ENCODE results near the gene TNS1.

The TNS1 gene

DNA sequence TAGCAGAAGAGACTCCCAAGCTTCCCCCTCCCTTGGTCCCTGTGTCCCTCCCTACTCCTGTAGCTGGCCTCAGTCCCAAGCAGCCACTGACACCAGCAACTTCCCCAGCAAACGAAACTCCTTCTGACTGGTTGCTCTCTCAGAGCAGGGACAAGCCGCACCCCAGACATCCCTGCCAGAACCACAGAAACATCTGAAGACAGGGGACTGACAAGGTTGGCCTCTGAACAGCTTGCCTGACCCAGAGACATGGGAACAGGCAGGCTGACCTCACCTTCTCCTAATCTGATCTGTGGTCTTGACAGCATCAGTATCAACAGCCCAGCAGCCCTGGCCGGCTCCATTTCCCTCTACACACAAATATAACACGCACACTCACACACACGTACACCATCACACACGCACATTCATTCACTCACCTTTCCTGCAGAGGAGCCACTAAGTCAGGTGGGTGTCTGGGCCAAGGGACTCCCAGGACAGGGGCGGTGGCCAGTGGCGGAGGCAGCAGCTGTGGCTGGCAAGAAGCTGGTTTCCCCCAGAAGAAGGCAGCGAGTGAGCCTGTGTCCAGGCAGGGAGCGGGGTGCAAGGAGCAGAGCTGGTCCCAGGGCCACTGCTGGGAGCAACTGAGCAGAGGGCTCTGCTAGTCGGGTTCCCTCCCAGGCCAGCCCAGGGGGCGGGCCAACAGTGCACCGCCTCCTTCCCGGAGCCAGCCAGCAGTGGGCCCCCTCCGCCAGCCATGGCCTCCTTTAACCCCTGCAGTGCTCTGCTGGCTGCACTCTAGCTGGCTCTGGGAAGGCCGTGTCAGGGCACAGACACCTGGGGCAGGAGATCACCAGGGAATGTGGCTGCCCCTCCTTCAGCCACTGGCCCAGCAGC, 59.1 kb downstream of the TNS1 start:
- DNase-seq (ENCODE audit: low read depth, low spot score) = no peak

DNA sequence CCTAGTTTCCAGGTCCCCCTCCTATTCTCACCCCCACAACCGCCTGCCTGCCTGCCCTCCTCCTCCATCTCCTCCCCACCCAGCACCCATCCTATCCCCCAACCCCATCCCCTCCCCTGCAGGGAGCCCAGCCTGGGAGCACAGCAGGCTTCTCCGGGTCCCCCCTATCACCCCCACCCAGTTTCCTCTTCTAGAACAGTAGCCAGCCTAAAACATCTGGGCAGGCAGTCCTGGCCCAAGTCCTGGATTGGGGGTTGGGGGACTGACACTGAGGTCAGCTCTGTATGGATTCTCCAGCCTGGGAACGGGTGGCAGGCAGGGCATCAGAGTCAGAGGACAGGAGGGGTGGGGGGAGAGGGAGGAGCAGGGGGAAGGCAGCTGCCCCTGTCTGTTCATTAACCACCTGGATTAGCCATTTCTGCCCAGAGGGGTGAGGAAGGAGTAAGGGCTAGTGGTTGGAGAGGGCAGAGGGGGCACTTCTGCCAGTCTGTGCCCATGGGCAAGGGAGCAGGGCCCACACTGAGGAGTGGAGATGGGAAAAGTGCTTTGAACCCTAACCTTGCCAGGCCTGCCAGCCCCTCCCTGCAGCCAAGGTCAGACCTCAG, 60.0 kb downstream of the TNS1 start:
- DNase-seq (ENCODE audit: low read depth, low spot score) = no peak

DNA sequence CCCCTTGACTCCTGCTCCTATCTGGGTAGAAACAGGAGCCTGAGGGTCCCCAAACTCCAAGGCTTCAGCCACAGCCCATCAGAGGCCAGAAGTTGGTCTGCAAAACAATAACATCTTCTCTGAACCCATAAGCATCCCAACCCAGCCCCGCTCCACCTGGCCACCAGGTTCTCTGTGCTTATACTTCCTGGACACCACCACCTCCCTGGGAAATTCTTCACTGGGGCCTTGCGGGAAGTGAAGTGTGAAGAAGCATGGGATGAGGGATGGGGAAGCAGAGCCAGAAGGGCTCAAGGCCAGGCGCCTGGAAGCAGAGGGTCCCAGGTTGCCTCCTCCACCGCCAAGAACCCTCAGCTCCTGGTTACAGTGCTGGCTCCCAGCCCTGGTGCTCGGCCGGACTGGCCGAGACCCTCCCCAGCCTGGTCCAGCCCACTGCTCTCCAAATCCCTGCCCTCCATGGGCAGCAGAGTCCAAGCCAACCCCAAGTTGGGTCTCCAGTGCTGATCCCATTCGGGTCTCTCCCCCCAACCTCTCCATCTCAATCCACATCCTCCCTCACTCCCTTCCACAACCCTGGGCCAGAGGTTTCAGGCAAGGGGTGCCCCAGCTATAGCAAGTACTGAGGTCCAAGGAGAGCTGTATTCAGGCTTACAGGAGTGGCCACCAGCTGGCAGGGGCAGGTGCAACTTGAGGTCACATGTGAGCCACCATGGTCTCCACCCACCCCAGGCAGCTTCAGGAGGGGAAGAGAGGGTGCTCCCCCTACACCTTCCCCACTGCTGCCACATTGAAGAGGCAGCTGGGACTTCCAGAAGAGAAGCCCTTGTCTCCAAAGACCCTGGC, 60.7 kb downstream of the TNS1 start:
- no peak for DNase-seq (ENCODE audit: low read depth, low spot score)

DNA sequence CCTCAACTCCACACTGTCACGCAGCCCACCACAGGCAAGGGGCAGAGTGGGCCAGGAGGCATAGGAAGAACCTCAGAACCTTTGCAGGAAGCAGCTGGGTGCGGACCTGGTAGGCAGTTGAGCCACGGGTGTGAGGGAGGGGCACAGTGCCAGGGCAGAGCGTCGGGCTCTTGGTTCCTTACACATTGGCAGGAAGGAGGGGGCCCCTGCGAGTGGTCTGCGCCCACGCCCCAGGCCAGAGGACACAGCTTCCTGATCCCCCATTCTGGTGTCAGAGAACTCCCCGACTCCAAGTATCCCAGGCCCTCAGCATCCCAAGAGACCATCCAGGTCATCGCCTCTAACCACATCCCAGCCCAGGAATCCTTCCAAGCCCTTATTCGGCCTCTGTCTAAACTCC, 61.5 kb downstream of the TNS1 start:
- no peak for DNase-seq (ENCODE audit: low read depth, low spot score)

DNA sequence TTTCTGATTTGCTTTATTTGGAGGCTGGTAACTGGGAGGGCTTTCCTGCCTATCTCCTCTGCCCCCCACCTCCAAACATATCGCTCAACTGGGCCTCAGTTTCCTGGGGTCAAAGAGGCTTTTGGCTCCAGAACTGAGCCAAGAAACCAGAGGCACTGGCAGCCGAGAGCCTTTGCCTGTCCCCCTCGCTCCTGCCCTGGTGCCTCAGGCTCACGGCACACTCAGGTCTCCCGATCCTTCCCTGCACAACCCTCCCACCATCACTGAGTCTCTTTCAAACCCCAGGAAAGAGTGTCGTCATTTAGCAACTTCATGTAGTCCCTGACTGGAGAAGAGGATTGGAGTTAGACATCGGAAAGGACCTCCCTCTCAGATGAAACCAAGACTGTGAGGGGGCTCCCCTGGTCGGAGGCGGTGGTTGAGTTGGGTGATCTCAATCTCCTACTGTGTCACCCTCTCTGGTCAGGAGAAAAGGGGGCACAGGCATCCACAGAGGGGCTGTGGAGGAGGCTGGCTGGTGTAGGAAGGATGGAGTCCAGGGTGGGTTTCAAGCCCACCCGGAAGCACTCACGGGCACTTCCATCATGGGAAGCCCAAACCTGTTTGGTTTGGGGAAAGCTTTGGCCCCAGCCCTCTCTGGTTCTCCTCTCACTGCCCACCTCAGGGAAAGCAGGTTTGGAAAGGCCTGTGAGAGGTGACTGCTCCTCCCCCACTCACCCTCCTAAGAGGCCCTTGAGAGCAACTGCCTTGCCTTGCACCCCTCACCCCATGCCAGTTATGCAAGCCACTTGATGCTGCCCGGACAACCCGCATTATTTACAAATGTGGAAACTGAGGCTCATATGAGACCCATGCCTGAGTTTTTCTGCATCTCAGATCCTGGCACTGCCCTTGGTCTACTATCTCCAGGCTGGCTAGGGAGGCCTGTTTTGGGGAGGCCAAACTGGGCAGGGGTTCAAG, 62.3 kb downstream of the TNS1 start:
- DNase-seq (ENCODE audit: low read depth, low spot score) = no peak

DNA sequence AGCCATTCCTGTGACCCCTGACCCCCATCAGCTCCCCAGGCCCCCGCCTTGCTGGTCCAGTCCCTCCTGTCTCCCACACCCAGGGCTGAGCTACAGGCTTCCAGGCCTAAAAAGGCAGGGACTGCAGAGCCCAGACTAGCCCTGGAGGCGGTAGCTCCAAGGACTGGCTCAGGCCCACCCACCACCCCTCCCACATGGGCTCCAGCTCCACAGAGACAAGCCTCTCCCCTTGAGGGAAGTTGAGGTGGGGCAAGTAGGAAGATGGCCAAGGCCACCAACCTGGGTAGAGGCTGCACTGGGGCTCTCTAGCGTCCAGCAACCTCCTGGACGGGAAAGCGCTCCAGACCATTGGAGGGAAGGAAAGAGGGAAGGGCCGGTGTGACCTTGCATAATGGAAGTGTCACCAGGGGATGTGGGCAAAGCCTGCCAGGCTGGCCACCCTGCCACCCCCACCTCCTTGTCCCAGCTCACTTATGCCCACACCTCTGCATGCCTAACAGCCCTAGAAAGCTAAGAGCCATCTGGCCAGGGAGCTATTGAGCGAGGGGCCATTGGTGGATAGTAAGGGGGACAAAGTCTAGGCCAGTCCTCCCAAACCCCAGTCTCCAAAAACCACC, 63.1 kb downstream of the TNS1 start:
- no peak for DNase-seq (ENCODE audit: low read depth, low spot score)

DNA sequence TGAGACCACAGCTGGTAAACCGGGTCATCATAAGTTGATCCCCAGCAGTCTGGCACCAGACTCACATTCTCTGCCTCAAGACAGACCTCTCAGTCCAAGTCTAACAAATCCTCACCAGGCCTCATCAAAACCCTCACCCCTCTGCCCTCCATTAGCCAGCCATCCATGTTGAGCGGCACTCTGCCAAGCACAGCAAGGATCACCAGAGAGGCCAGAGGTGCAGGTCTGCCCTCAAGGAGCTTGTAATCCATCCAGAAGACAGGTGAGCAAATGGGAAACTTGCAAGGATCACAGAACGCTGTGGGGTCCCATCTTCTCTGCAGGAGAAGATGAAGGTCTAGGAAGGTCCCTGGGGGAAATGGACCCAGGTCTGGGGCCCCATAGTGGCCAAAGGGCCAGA, 63.6 kb downstream of the TNS1 start:
- DNase-seq (ENCODE audit: low read depth, low spot score) = no peak

DNA sequence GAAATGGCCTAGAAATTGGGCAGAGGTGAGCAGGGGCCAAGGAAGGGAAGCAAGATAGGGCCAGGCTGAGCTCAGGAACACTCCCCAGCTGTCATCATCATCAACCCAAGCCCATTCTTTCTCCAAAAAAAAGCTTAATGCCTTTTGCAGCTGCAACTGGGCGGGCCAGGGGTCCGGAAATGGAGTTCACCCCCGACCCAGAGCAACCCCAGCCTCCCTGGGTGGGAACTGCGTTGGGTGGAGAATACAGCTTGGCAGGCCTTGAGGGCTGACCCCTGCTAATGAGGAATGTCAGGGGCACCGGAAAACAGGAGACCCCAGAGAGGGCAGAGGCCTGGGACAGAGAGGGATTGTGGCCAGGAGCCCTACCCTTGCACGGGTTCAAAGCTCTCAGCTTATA, 64.8 kb downstream of the TNS1 start:
- DNase-seq (ENCODE audit: low read depth, low spot score) = no peak

DNA sequence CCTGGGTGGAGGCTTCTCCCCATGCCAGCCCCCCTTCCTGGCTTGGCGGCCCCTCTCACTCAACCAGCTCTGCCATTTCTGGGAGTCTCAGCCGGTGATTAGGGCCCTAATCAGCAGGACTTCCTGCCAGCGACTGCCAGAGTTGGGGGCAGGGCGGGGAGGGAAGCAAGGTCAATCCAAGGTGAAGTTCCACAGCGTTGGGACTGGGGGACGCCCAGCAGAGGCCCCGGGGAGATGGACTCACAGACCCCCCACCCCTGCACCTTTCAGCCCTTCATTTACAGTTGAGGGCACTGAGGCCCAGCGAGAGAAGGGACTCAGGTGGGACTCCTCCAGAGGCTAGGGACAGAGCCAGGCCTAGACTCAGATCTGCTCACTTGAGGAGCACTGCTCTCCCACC, 65.3 kb downstream of the TNS1 start:
- DNase-seq (ENCODE audit: low read depth, low spot score) = no peak

DNA sequence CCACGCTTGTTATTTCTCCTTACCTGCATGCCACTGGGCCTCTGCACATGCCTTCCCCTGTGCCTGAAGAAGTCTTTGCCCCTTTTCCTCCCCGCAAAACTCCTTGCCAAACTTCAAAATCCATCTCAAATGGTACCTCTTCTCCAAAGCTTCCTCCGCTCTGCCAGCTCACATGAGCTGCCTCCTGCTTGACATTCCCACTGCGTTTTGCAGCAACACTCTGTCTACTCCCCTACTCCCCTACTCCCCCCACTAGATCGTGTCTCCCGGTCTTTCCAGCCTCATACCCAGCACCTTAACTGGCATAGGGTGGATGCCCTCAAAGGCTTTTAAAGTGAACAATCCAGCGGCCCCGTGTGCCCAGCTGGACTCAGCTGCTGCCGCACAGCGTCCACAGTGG, 65.8 kb downstream of the TNS1 start:
- no peak for DNase-seq (ENCODE audit: low read depth, low spot score)

DNA sequence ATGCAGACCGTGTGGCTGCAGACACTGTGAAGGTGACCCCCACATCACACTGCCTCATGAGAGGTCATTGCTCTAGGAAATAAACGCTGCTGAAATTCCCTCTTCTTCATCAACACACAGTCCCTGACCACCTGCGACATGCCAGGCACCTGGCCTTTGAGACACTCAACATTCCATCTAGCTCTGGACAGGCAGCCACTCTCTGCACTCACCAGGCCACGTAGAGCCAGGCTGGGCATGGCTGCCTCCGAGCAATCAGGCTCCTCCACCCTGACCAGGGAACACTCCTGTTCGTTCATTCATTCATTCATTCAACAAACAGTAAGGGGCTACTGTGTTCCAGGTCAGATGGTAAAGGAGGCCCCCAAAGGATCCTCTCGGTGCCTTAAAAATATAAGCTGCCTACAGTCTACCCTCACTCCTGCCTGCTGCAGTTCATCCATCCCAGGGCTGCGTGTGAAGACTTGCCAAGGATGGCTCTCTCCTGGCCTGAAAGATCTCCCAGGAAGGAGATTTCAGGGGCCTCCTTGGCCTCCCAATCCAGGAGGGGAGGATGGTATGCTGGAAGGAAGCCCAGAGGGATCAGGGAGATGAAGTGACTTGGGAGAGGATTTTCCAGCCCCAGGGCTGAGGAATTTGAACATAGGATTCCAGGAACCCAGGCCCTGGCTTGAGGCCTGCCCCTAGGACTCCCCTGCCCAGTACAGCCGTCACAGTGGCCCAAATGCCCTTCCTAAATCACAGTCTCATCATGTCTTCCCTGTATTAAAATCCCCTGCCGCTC, 66.7 kb downstream of the TNS1 start:
- DNase-seq (ENCODE audit: low read depth, low spot score) = no peak

DNA sequence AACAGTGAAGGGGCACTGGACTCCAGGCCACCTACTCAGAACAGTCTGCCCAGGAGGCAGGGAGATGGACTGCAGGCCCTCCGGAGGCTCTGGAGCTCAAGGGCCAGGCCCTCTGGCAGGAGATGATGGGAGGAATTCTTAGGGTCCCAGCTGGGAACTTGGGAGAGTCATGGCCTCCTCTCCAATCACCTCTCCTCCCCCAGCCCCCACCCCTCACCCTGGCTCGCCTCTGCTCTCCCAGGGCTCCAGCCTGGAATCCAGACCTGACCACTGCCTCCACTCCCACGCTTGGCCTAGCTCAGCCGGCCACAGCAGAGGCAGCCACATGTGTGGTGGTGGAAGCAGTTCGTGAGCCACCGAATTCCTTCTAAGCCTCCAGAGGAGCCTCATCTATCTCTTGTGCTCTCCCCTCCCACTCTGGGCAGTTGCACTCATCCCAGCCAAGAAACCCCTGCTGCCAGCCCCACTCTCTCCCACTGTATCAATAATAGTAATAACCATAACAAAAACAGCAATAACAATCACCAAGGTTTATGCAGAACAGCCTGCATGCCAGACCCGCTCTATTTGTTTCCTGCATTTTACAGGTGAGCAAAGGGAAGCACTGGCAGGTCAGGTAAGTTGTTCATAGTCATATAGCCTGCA, 67.4 kb downstream of the TNS1 start:
- no peak for DNase-seq (ENCODE audit: low read depth, low spot score)

DNA sequence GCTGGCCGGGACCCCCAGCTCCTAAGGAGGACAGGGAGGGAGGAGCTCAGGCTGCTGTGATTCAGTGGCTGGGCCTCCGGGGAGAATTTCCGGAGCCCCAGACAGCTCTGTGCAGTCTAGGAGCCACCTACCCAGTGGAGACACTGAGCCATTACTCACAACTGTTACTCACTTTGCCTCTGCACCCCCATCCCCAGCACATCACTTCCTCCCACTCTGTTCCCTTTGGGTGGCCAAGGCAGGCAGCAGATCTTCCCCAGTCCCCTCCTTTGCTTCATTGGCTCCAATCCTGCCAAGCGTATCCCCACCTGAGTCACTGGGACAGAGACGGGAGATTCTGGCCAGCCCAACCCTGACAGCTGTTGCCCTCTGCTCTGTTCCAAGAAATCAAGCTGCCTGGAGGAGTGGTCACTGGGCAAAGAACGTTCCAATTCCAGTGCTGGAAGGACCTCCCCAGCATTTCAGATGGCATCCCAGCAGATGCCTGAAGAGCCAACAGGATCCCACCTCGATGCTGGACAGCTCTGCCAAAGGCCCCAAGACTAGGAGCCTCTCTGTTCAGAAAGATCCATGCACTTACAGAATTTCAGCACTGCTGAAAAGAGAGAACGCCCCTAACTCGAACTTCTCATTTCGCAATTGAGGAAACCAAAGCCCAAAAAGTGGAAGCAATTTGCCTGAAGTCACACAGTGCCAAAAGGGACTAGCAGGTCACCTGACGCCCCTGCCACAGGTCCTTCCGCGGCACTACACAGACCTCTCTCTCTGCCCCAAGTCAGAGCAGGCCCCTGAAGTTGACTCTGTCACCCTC, 68.3 kb downstream of the TNS1 start:
- no peak for DNase-seq (ENCODE audit: low read depth, low spot score)

DNA sequence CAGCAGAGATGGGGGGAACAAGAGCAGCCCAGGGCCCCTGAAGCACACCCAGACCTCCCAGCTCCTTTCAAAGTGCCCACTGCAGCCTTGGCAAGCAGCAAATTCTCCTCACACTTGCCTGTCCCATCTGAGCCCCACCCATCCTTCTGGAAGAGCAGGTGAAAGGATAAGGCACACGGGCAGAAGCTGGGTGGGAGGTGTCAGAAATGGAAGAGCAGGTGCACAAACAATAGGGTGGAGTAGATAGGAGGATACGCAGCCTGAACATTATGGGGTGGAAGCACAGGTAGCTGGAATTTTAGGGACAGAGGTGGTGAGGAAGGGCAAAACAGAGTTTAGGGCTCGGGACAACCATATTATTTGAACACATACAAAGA, 69.2 kb downstream of the TNS1 start:
- DNase-seq (ENCODE audit: low read depth, low spot score) = no peak

DNA sequence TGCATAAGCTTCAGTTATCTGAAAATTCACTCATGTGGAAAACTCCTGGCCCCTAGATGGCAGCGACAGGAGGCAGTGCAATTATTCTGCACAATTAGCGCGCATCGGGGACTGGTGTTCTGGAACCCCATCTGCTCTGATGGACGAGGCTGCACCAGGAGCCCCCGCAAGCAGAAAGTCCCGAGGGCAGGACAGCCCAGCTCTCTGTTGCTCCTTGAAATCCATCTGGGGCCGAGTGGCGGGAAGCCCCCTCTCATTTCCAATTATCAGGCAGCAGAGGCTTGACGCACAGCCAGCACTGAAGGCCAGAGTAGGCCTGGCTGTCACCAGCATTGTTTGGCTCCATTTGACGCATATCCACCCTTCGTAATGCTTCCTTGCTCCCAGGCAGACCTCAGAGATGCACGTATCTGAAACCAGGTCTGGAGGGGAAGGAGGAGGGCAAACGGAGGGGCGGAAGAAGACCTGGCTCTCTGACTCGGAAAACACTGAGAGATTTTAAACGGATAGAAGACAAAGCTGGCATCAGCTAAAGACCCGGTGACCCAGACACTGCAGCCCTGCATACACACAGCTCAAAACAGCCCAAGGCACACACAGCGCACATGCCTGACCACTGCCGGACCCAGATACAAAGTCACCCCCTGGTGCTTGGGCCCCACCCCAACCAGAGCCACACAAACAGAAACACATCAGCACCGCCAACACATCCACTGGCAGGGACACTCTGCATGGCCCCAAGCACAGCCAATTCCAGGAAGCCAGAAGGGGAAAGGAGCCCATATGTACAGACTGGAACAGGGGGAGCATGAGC, 69.8 kb downstream of the TNS1 start:
- DNase-seq (ENCODE audit: low read depth, low spot score) = no peak

DNA sequence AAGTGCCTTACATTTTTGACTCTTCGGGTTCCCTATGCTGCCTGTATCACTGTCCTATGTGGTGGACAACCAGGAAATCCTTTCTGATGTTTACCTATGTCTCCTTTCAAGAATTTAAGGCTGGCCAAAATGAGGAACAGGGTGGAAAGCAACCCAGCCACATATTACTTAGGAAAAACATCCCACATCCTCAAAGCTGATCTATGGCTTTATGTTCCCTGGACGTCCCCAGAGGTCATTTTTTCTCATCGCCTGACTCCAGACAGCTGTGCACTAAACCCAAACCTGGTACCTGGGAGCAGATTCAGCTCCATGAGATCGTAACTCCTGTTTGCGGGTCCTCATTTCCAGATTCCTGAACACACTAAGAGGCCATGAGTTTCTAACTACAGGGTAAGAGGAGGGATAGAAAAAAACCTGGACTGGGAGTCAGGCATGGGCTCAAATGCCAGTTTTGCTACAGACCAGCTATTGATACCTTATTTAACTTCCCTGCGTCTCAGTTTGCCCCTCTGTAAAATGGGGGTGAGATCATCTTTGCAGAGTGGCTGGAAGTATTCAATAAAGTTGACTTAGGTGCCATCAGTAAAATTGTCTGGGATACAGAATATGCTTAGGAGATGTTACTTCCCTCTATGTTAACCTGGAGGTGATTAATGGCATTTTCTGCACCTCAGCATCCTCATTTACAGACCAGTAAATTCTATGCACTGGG, 70.8 kb downstream of the TNS1 start:
- DNase-seq (ENCODE audit: low read depth, low spot score) = no peak

All from brain pericyte (primary cell).